OCI-LY3 (cell line): ENCODE results near the gene PPP2R2C.

Source experiments
- H2AFZ ChIP-seq: fragments of 200-600, 300-600 bp; shearing (Covaris generic); 2 replicates; pipeline ENCODE4 v1.6.0; 2014; ENCODE audit warnings: antibody characterized with exemption, low read depth, low read length
- H3K27ac ChIP-seq: fragments of 200-600, 300-600 bp; sonication (generic); 2 replicates; pipeline ENCODE4 v1.5.1; 2014; ENCODE audit warnings: mild to moderate bottlenecking, low read length, moderate library complexity, mixed read lengths
- H3K27me3 ChIP-seq: fragments of 200-600, 300-600 bp; sonication (generic); 2 replicates; pipeline ENCODE4 v1.6.1; 2014; ENCODE audit warnings: low read depth, low read length, mixed read lengths
- H3K36me3 ChIP-seq: fragments of 200-600, 300-600 bp; sonication (generic); replicated peaks from 2 replicates; pipeline ENCODE3; 2014; ENCODE audit warnings: low read depth, low read length, mixed read lengths
- H3K4me1 ChIP-seq: fragments of 300-600, 200-600 bp; sonication (generic); 2 replicates; pipeline ENCODE4 v1.6.1; 2014; ENCODE audit warnings: low read length, mixed read lengths
- H3K4me2 ChIP-seq: fragments of 200-600, 300-600 bp; sonication (generic); 2 replicates; pipeline ENCODE4 v1.6.1; 2014; ENCODE audit warnings: low read length, mixed read lengths
- H3K4me3 ChIP-seq: fragments of 300-600, 200-600 bp; sonication (generic); 2 replicates; pipeline ENCODE4 v1.5.1; 2014; ENCODE audit warnings: antibody characterized with exemption, mild to moderate bottlenecking, low read length, moderate library complexity
- H3K79me2 ChIP-seq: fragments of 300-600, 200-600 bp; shearing (Covaris generic); 2 replicates; pipeline ENCODE4 v1.6.1; 2014; ENCODE audit warnings: mild to moderate bottlenecking, low read length, mixed read lengths
- H3K9ac ChIP-seq: fragments of 300-600, 200-600 bp; shearing (Covaris generic); 2 replicates; pipeline ENCODE4 v1.6.0; 2014; ENCODE audit warnings: mild to moderate bottlenecking, low read length, moderate library complexity
- H3K9me3 ChIP-seq: fragments of 200-600, 300-600 bp; shearing (Covaris generic); 2 replicates; pipeline ENCODE4 v1.6.1; 2014; ENCODE audit warnings: low read length, mixed read lengths; ENCODE audit not compliant: insufficient read depth
- H4K20me1 ChIP-seq: fragments of 200-600, 300-600 bp; sonication (generic); 2 replicates; pipeline ENCODE4 v1.6.1; 2016; ENCODE audit warnings: low read length, mixed read lengths; ENCODE audit not compliant: insufficient read depth
- CTCF ChIP-seq: fragments of 200-600, 300-600 bp; sonication (generic); IDR thresholded peaks from 2 replicates; pipeline ENCODE4 v1.5.1; 2014; ENCODE audit warnings: antibody characterized with exemption, low read length, low read depth
- EZH2phosphoT487 ChIP-seq: fragments of 200-600 bp; shearing (Covaris generic); IDR thresholded peaks from 2 replicates; pipeline ENCODE4 v1.6.1; 2018; ENCODE audit warnings: antibody characterized with exemption, mixed run types, low read depth

PPP2R2C gene

DNA sequence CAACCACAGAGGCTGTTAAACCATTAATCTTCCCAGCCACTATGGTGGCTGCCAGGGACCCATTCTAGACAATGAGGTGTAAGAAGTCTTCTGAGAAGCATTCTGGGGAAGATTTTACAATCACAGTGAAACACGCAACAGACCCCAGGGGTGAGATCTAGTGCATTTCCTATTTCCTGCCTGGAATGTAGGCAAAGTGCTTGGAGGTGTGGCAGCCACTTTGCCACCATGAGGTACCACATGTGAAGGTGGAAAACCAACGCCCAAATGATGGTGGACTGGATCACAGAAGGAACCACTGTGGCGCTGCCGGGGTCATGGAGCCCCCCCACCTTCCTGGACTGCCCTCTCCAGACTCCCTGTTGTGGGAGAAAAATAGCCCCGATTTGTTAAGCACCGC is 140.9 kb downstream of the PPP2R2C start:
- H4K20me1 ChIP-seq: no peaks in the 10 kb centered on the region
- H2AFZ ChIP-seq: no peak overlapping the region
- H3K4me2 ChIP-seq: no peak overlapping the region
- peaks cover 2% of the 10 kb centered on the region for H3K27me3 ChIP-seq
- H3K4me1 ChIP-seq: no peaks in the 10 kb centered on the region
- H3K36me3 ChIP-seq: no peaks in the 10 kb centered on the region
- H3K79me2 ChIP-seq: no peaks in the 10 kb centered on the region
- H3K9ac ChIP-seq: no peak overlapping the region
- TF ChIP-seq EZH2phosphoT487 (no peak), CTCF (no peak)
- no peak overlapping the region for H3K27ac ChIP-seq
- no peak overlapping the region for H3K4me3 ChIP-seq
- no peaks in the 10 kb centered on the region for H3K9me3 ChIP-seq

- no peaks in the 10 kb centered on the region for H3K36me3 ChIP-seq
- no peak overlapping the region for H3K27ac ChIP-seq
- H4K20me1 ChIP-seq: no peaks in the 10 kb centered on the region
- no peaks in the 10 kb centered on the region for H3K9me3 ChIP-seq
- H3K4me1 ChIP-seq: no peaks in the 10 kb centered on the region
- no peak overlapping the region for H2AFZ ChIP-seq
- no peak overlapping the region for H3K4me3 ChIP-seq
- H3K79me2 ChIP-seq: no peaks in the 10 kb centered on the region
- H3K9ac ChIP-seq: no peak overlapping the region
- H3K27me3 ChIP-seq: peaks cover 2% of the 10 kb centered on the region
- TF ChIP-seq CTCF: peak; percentile 81
- TF ChIP-seq EZH2phosphoT487: no peak
- no peak overlapping the region for H3K4me2 ChIP-seq
These were observed 141.4 kb downstream of the PPP2R2C start for GRCh38 chr4:6331018-6331417.

- Histone ChIP-seq H3K9me3 (no peaks in the 10 kb centered on the region), H3K36me3 (no peaks in the 10 kb centered on the region), H3K27me3 (peaks cover 2% of the 10 kb centered on the region), H2AFZ (no peak overlapping the region), H3K4me1 (no peaks in the 10 kb centered on the region), H3K79me2 (no peaks in the 10 kb centered on the region), H3K4me3 (no peak overlapping the region), H3K27ac (no peak overlapping the region), H4K20me1 (no peaks in the 10 kb centered on the region), H3K9ac (no peak overlapping the region), H3K4me2 (no peak overlapping the region)
- no peak for TF ChIP-seq EZH2phosphoT487
- no peak for TF ChIP-seq CTCF
These were observed 142.0 kb downstream of the PPP2R2C start for GRCh38 chr4:6330384-6330767.

DNA sequence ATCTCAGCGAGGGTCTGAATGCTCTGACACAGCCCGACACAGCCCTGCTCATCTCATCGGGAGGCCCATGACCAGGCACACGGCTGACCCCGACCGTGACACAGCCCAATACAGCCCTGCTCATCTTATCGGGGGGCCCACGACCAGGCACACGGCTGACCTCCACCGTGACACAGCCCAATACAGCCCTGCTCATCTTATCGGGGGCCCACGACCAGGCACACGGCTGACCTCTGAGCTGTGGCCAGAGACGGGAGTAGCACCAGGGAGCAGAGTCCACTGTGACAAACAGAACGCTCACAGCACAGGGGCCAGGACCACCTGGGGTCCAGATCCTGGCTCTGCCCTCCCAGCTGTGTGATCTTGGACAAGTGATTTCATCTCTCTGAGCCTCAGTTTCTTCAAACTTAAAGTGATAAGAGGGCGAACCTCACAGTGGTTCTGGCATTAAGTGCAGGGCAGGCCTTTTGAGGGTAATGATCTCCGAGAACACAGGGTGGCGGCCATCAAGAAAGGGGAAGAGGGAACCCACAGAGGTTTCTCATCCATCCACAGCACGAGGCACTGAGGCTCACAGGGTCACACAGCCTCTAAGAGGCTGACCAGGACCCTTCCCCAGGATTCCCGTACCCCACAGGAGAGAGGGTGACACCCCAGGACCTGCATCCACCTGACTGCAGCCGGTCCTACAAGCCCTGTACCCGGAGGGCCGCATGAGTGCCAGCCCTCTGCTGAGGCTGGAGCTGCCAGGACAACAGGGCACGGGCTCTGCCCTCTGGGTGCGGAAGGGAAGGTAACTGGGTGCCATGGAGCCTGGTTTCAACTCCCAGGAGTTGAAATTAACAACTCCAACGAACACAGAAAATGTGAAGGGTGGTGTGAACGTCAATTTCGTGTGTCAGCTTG is 142.7 kb downstream of the PPP2R2C start:
- Histone ChIP-seq H3K9me3 (no peaks in the 10 kb centered on the region), H3K27me3 (peaks cover 2% of the 10 kb centered on the region), H3K79me2 (no peaks in the 10 kb centered on the region), H2AFZ (no peak overlapping the region), H3K9ac (no peak overlapping the region), H4K20me1 (no peaks in the 10 kb centered on the region), H3K4me1 (no peaks in the 10 kb centered on the region), H3K4me2 (no peak overlapping the region), H3K36me3 (no peaks in the 10 kb centered on the region), H3K27ac (no peak overlapping the region), H3K4me3 (no peak overlapping the region)
- TF ChIP-seq CTCF: no peak
- no peak for TF ChIP-seq EZH2phosphoT487
